Cardiac fibroblast (primary cell): ENCODE results near the gene GRIK1.

ENCODE experiments used
- DNase-seq, 2 donors: peaks; one replicate each; pipeline versions ENCODE4 v3.0.0 to v3.0.0-alpha.2; 2010; ENCODE audit warnings: low read depth in 2 of 2
- H3K4me3 ChIP-seq, 2 donors: replicated peaks in 1 of 2; 1 replicate in 1 of 2; 2 replicates in 1 of 2; pipeline ENCODE4 v1.5.1; 2011; ENCODE audit warnings: low read depth in 2 of 2, low read length in 2 of 2, mild to moderate bottlenecking in 2 of 2, moderate library complexity in 1 of 2
- CTCF ChIP-seq: IDR thresholded peaks from one replicate; pipeline ENCODE4 v1.5.1; 2011; ENCODE audit warnings: low read depth, mild to moderate bottlenecking, low read length, inconsistent platforms

GRIK1 gene

GRCh38 chr21:29939924-29940275 lies at the start of gene GRIK1:
Gene GRIK1, minus strand, starts transcription at chr21:29939996.
- peak in 1 of 2 donors; percentile 4 for DNase-seq
- no peak for TF ChIP-seq CTCF
- H3K4me3 ChIP-seq: peak within 1 kb of the TSS; percentile 2 to 20

- no peak for DNase-seq
- no peak for TF ChIP-seq CTCF
- H3K4me3 ChIP-seq: no peak overlapping the region
These were observed 48.0 kb upstream of the GRIK1 start for GRCh38 chr21:29987762-29988161.

GRCh38 chr21:29985866-29986265 lies 46.1 kb upstream of the GRIK1 start:
- H3K4me3 ChIP-seq: no peak overlapping the region
- no peak for DNase-seq
- TF ChIP-seq CTCF: no peak

- no peak overlapping the region for H3K4me3 ChIP-seq
- DNase-seq: no peak
These were observed 39.2 kb upstream of the GRIK1 start for GRCh38 chr21:29979043-29979442.

DNA sequence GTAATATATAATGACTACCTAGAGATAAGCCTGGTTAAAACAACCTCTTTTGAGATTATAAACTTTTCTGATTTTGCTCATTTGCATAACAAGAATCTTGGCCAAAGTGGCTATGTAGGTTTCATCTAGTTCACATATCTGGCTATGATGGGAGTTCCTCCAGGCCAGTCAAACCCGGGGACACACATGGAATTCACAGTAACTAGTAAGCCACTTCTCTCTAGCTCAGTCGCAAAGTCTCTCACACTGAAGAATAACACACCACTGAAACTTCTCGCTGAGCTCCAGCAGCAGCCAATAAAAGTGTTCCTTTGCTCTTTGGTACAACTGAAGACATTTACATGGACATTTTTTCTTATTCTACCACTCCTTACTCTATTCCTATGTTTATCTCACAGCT lies 36.0 kb upstream of the GRIK1 start:
- no peak for DNase-seq
- H3K4me3 ChIP-seq: no peak overlapping the region
- no peak for TF ChIP-seq CTCF

More at GRCh38 chr21:29979043-29979442, 39.2 kb upstream of the GRIK1 start:
- TF ChIP-seq CTCF: no peak

GRCh38 chr21:29973258-29973657 lies 33.5 kb upstream of the GRIK1 start:
- no peak overlapping the region for H3K4me3 ChIP-seq
- DNase-seq: no peak
- TF ChIP-seq CTCF: no peak

DNA sequence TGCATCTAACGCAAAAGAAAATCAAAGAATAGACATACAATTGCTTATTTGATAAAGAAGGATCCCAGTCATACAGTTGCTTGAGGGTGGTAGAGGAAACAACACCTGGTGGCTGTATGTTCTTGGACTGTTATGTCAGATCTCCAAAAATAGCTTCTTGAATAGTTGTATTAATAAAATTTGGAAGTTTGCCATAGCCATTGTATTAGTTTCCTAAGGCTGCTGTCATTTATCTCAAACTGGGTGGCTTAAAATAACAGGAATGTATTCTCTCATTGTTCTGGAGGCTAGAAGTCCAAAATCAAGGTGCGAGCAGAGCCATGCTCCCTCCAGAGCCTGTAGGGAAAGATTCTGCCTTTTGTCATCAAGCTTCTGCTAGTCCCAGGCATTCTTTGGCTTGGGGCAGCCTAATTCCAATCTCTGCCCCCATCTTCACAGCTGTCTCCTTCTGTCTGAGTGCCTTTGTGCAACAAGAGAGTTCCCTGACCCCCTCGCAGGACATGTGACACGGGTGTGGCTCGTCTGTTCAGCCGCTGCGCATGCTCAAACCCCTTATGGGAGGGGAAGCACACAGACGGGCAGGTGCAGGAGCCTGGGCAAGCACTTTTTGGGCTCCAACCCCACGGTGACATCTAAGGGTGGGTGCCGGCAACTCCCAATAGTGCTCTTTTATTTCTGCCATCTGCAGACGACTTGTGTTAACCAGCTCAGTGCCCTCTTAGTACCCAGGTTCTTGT lies 21.7 kb upstream of the GRIK1 start:
- no peak overlapping the region for H3K4me3 ChIP-seq
- DNase-seq: no peak

More for the DNA sequence above, 21.7 kb upstream of the GRIK1 start:
- TF ChIP-seq CTCF: no peak
